ENCODE data around the gene FCAMR.

FCAMR gene

GRCh38 chr1:206975306-206975705, 5.0 kb upstream of the FCAMR start:
- Histone ChIP-seq H3K14ac (ENCODE audit: low read length in 2 of 2) (no peak overlapping the region), H3K27ac (ENCODE audit: low read length, poor library complexity, severe bottlenecking) (no peak overlapping the region), H4K8ac (ENCODE audit: low read length) (no peak overlapping the region), H3K23ac (ENCODE audit: low read length in 2 of 2) (no peak overlapping the region), H3K27me3 (ENCODE audit: control insufficient read depth in 1 of 2, insufficient read depth in 1 of 2, low read length in 2 of 2) (peaks cover 8 to 45% of the 10 kb centered on the region in 2 experiments), H2BK15ac (ENCODE audit: low read depth, poor library complexity, severe bottlenecking) (no peak overlapping the region), H2BK5ac (ENCODE audit: low read depth, low read length, poor library complexity, severe bottlenecking) (no peak overlapping the region), H4K91ac (ENCODE audit: low read length) (no peak overlapping the region), H3K36me3 (ENCODE audit: control insufficient read depth in 1 of 2, insufficient read depth in 2 of 2, low read depth in 1 of 2, low read length in 2 of 2) (no peaks in the 10 kb centered on the region), H2BK12ac (ENCODE audit: low read length in 2 of 2) (no peak overlapping the region), H3K4ac (ENCODE audit: low read depth in 1 of 2, low read length in 2 of 2) (no peak overlapping the region), H2BK120ac (ENCODE audit: low read depth, low read length) (no peak overlapping the region), H3K4me3 (ENCODE audit: insufficient read depth in 1 of 2, low read depth in 1 of 2, low read length in 2 of 2) (no peak overlapping the region), H3K9ac (ENCODE audit: low read length) (no peak overlapping the region), H2AFZ (ENCODE audit: low read depth, low read length) (no peak overlapping the region), H2AK5ac (ENCODE audit: low read length, severe bottlenecking) (no peak overlapping the region), H3K18ac (ENCODE audit: low read depth in 1 of 2, low read length in 2 of 2) (no peak overlapping the region), H3K4me2 (ENCODE audit: low read length, poor library complexity, severe bottlenecking) (no peak overlapping the region), H3K79me1 (replicated peaks; ENCODE audit: low read length, poor library complexity, severe bottlenecking) (no peaks in the 10 kb centered on the region), H3K9me3 (ENCODE audit: control insufficient read depth, low read length) (no peaks in the 10 kb centered on the region), H3K4me1 (ENCODE audit: control insufficient read depth, insufficient read depth, low read depth, low read length) (no peaks in the 10 kb centered on the region)
- 50% methylated on average over 1 of the region's 1 CpG for WGBS
- DNase-seq = no peak

GRCh38 chr1:206974140-206974539, 3.9 kb upstream of the FCAMR start:
- H3K23ac ChIP-seq (ENCODE audit: low read length in 2 of 2) = no peak overlapping the region
- H4K8ac ChIP-seq (ENCODE audit: low read length) = no peak overlapping the region
- 88% methylated on average over 3 of the region's 3 CpGs for WGBS
- no peak overlapping the region for H3K27ac ChIP-seq (ENCODE audit: low read length, poor library complexity, severe bottlenecking)
- peaks cover 1% of the 10 kb centered on the region for H3K4me1 ChIP-seq (ENCODE audit: control insufficient read depth, insufficient read depth, low read depth, low read length)
- H3K18ac ChIP-seq (ENCODE audit: low read depth in 1 of 2, low read length in 2 of 2) = no peak overlapping the region
- H3K4me3 ChIP-seq (ENCODE audit: insufficient read depth in 1 of 2, low read depth in 1 of 2, low read length in 2 of 2) = no peak overlapping the region
- H4K91ac ChIP-seq (ENCODE audit: low read length) = no peak overlapping the region
- H3K14ac ChIP-seq (ENCODE audit: low read length in 2 of 2) = no peak overlapping the region
- peaks cover 3 to 57% of the 10 kb centered on the region in 2 experiments for H3K27me3 ChIP-seq (ENCODE audit: control insufficient read depth in 1 of 2, insufficient read depth in 1 of 2, low read length in 2 of 2)
- H3K4ac ChIP-seq (ENCODE audit: low read depth in 1 of 2, low read length in 2 of 2) = no peak overlapping the region
- H2BK120ac ChIP-seq (ENCODE audit: low read depth, low read length) = no peak overlapping the region
- H2AK5ac ChIP-seq (ENCODE audit: low read length, severe bottlenecking) = no peak overlapping the region
- DNase-seq = no peak
- no peak overlapping the region for H3K9ac ChIP-seq (ENCODE audit: low read length)
- no peak overlapping the region for H2BK5ac ChIP-seq (ENCODE audit: low read depth, low read length, poor library complexity, severe bottlenecking)
- H2BK15ac ChIP-seq (ENCODE audit: low read depth, poor library complexity, severe bottlenecking) = no peak overlapping the region
- no peak overlapping the region for H2BK12ac ChIP-seq (ENCODE audit: low read length in 2 of 2)
- H2AFZ ChIP-seq (ENCODE audit: low read depth, low read length) = no peak overlapping the region
- no peaks in the 10 kb centered on the region for H3K9me3 ChIP-seq (ENCODE audit: control insufficient read depth, low read length)
- no peak overlapping the region for H3K4me2 ChIP-seq (ENCODE audit: low read length, poor library complexity, severe bottlenecking)
- H3K36me3 ChIP-seq (ENCODE audit: control insufficient read depth in 1 of 2, insufficient read depth in 2 of 2, low read depth in 1 of 2, low read length in 2 of 2) = no peaks in the 10 kb centered on the region
- H3K79me1 ChIP-seq (replicated peaks; ENCODE audit: low read length, poor library complexity, severe bottlenecking) = no peaks in the 10 kb centered on the region

GRCh38 chr1:206972728-206973127, 2.5 kb upstream of the FCAMR start:
- H2BK5ac ChIP-seq (ENCODE audit: low read depth, low read length, poor library complexity, severe bottlenecking) = no peak overlapping the region

GRCh38 chr1:206971029-206971655, 882 bp upstream of the FCAMR start:
- Histone ChIP-seq H2BK5ac (ENCODE audit: low read depth, low read length, poor library complexity, severe bottlenecking) (no peak overlapping the region), H3K27me3 (ENCODE audit: control insufficient read depth in 1 of 2, insufficient read depth in 1 of 2, low read length in 2 of 2) (peaks cover 0 to 60% of the 10 kb centered on the region in 2 experiments), H2BK15ac (ENCODE audit: low read depth, poor library complexity, severe bottlenecking) (no peak overlapping the region), H2AK5ac (ENCODE audit: low read length, severe bottlenecking) (no peak overlapping the region), H3K36me3 (ENCODE audit: control insufficient read depth in 1 of 2, insufficient read depth in 2 of 2, low read depth in 1 of 2, low read length in 2 of 2) (no peaks in the 10 kb centered on the region), H3K4me1 (ENCODE audit: control insufficient read depth, insufficient read depth, low read depth, low read length) (peaks cover 7% of the 10 kb centered on the region), H3K23ac (ENCODE audit: low read length in 2 of 2) (no peak overlapping the region), H3K14ac (ENCODE audit: low read length in 2 of 2) (no peak overlapping the region), H3K27ac (ENCODE audit: low read length, poor library complexity, severe bottlenecking) (no peak overlapping the region), H2AFZ (ENCODE audit: low read depth, low read length) (no peak overlapping the region), H3K9me3 (ENCODE audit: control insufficient read depth, low read length) (no peaks in the 10 kb centered on the region), H3K9ac (ENCODE audit: low read length) (no peak overlapping the region), H2BK12ac (ENCODE audit: low read length in 2 of 2) (no peak overlapping the region), H3K4ac (ENCODE audit: low read depth in 1 of 2, low read length in 2 of 2) (no peak overlapping the region), H4K8ac (ENCODE audit: low read length) (no peak overlapping the region), H3K4me2 (ENCODE audit: low read length, poor library complexity, severe bottlenecking) (no peak overlapping the region), H3K4me3 (ENCODE audit: insufficient read depth in 1 of 2, low read depth in 1 of 2, low read length in 2 of 2) (no peak overlapping the region), H3K79me1 (replicated peaks; ENCODE audit: low read length, poor library complexity, severe bottlenecking) (no peaks in the 10 kb centered on the region), H3K18ac (ENCODE audit: low read depth in 1 of 2, low read length in 2 of 2) (no peak overlapping the region), H4K91ac (ENCODE audit: low read length) (no peak overlapping the region), H2BK120ac (ENCODE audit: low read depth, low read length) (no peak overlapping the region)
- WGBS = 100% methylated on average over 1 of the region's 2 CpGs
- no peak for DNase-seq

More at GRCh38 chr1:206972728-206973127, 2.5 kb upstream of the FCAMR start:
- H3K18ac ChIP-seq (ENCODE audit: low read depth in 1 of 2, low read length in 2 of 2) = no peak overlapping the region
- H3K4me1 ChIP-seq (ENCODE audit: control insufficient read depth, insufficient read depth, low read depth, low read length) = peaks cover 2% of the 10 kb centered on the region
- DNase-seq = no peak
- no peak overlapping the region for H2AFZ ChIP-seq (ENCODE audit: low read depth, low read length)
- no peak overlapping the region for H3K23ac ChIP-seq (ENCODE audit: low read length in 2 of 2)
- H3K79me1 ChIP-seq (replicated peaks; ENCODE audit: low read length, poor library complexity, severe bottlenecking) = no peaks in the 10 kb centered on the region
- no peak overlapping the region for H3K4me3 ChIP-seq (ENCODE audit: insufficient read depth in 1 of 2, low read depth in 1 of 2, low read length in 2 of 2)
- no CpG with 5 or more reads among the region's 2 CpGs for WGBS
- H3K36me3 ChIP-seq (ENCODE audit: control insufficient read depth in 1 of 2, insufficient read depth in 2 of 2, low read depth in 1 of 2, low read length in 2 of 2) = no peaks in the 10 kb centered on the region
- H2BK120ac ChIP-seq (ENCODE audit: low read depth, low read length) = no peak overlapping the region
- H4K91ac ChIP-seq (ENCODE audit: low read length) = no peak overlapping the region
- H3K27ac ChIP-seq (ENCODE audit: low read length, poor library complexity, severe bottlenecking) = no peak overlapping the region
- no peak overlapping the region for H3K14ac ChIP-seq (ENCODE audit: low read length in 2 of 2)
- no peak overlapping the region for H3K4ac ChIP-seq (ENCODE audit: low read depth in 1 of 2, low read length in 2 of 2)
- H3K9ac ChIP-seq (ENCODE audit: low read length) = no peak overlapping the region
- H4K8ac ChIP-seq (ENCODE audit: low read length) = no peak overlapping the region
- no peak overlapping the region for H3K4me2 ChIP-seq (ENCODE audit: low read length, poor library complexity, severe bottlenecking)
- H3K9me3 ChIP-seq (ENCODE audit: control insufficient read depth, low read length) = no peaks in the 10 kb centered on the region
- no peak overlapping the region for H2BK12ac ChIP-seq (ENCODE audit: low read length in 2 of 2)
- no peak overlapping the region for H2AK5ac ChIP-seq (ENCODE audit: low read length, severe bottlenecking)
- peaks cover 3 to 67% of the 10 kb centered on the region in 2 experiments for H3K27me3 ChIP-seq (ENCODE audit: control insufficient read depth in 1 of 2, insufficient read depth in 1 of 2, low read length in 2 of 2)
- no peak overlapping the region for H2BK15ac ChIP-seq (ENCODE audit: low read depth, poor library complexity, severe bottlenecking)

Measured in mesenchymal stem cell (in vitro differentiated cells and primary cell).